IPS-15b (cell line): ENCODE data around the gene HTT-AS.

Source experiments
- H3K27me3 ChIP-seq: one replicate; pipeline ENCODE4 v1.6.1; 2013; ENCODE audit warnings: low read length; ENCODE audit not compliant: control insufficient read depth, insufficient read depth
- H3K36me3 ChIP-seq: one replicate; pipeline ENCODE4 v1.6.1; 2013; ENCODE audit warnings: low read length; ENCODE audit not compliant: control insufficient read depth, insufficient read depth
- H3K4me1 ChIP-seq: one replicate; pipeline ENCODE4 v1.6.1; 2013; ENCODE audit warnings: mild to moderate bottlenecking, low read length; ENCODE audit not compliant: control insufficient read depth, insufficient read depth
- H3K4me3 ChIP-seq: one replicate; pipeline ENCODE4 v1.5.1; 2013; ENCODE audit warnings: low read depth, low read length
- H3K9ac ChIP-seq: one replicate; pipeline ENCODE4 v1.6.1; 2013; ENCODE audit warnings: low read depth, mild to moderate bottlenecking, low read length
- H3K9me3 ChIP-seq: one replicate; pipeline ENCODE4 v1.6.1; 2013; ENCODE audit warnings: mild to moderate bottlenecking, low read length; ENCODE audit not compliant: control insufficient read depth, insufficient read depth

Gene HTT-AS

DNA sequence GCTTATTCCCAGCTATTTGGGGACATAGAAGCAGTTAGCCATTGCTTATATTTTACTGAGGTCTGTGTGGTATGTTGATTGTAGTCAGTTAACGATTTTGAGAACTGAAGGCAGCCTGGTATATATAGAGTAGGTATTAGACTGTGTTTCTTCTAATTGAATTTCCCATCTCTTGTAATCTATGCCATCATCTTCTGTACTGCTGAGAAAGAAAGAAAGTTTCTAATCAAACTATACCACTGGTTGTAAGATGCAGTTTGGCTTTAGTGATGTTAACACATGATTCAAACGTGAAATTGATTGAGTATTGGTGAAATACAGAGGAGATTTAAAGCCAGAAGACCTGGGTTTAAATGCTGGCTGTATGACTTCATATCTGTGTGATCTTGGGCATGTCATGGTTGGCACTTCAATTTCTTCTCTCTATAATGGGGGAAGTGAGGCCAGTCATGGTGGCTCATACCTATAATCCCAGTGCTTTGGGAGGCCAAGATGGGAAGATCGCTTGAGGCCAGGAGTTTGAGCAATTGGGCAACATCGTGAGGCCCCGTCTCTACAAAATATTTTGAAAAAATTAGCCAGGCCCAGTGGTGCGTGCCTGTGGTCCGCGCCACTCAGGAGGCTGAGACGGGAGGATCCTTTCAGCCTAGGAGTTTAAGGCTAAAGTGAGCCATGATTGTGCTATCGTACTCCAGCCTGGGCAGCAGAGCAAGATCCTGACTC, 11.8 kb upstream of the HTT-AS start:
- Histone ChIP-seq H3K9ac (no peak overlapping the region), H3K27me3 (no peaks in the 10 kb centered on the region), H3K9me3 (no peaks in the 10 kb centered on the region), H3K4me3 (no peak overlapping the region), H3K4me1 (no peaks in the 10 kb centered on the region), H3K36me3 (peaks cover 2% of the 10 kb centered on the region)

DNA sequence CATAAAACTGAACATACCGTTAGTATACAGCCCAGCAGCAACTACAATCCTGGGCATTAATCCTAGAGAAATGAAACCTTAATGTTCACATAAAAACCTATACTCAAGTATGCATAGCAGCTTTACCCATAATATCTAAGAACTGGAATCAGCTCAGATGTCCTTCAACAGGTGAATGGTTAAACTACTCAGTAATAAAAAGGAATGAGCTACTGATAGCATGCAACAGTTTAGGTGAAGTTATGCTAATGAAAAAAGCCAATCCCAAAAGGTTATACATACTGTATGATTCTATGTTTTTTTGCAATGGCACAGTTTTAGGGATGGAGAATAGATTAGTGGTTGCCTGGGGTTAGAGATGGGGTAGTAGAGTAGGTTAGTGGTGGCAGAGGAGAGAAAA, 9.4 kb upstream of the HTT-AS start:
- H3K4me3 ChIP-seq = no peak overlapping the region
- peaks cover 2% of the 10 kb centered on the region for H3K36me3 ChIP-seq
- H3K9ac ChIP-seq = no peak overlapping the region
- no peaks in the 10 kb centered on the region for H3K27me3 ChIP-seq
- no peaks in the 10 kb centered on the region for H3K4me1 ChIP-seq
- no peaks in the 10 kb centered on the region for H3K9me3 ChIP-seq

DNA sequence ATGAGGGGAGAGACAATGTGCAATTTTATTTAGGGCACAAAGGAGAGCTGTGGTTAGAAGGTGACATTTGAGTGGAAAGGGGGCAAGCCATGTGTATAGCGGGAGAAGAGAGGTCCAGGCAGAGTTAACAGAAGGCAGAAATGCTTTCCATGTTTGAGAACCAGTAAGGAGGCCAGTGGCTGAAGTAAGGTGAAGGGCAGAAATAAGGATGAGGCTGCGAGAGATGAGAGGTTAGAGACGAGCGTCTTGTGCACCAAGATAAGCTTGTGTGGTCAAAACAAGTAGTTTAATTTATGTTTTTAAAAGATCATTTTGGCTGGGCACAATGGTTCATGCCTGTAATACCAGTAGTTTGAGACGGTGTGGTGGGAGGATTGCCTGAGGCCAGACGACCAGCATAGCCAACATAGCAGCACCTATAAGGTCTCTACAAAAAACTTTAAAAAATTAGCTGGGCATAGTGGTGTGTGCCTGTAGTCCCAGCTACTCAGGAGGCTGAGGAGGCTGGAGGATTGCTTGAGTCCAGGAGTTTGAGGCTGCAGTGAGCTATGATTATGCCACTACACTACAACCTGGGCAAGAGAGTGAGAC, 8.7 kb upstream of the HTT-AS start:
- Histone ChIP-seq H3K4me3 (no peak overlapping the region), H3K4me1 (no peaks in the 10 kb centered on the region)

DNA sequence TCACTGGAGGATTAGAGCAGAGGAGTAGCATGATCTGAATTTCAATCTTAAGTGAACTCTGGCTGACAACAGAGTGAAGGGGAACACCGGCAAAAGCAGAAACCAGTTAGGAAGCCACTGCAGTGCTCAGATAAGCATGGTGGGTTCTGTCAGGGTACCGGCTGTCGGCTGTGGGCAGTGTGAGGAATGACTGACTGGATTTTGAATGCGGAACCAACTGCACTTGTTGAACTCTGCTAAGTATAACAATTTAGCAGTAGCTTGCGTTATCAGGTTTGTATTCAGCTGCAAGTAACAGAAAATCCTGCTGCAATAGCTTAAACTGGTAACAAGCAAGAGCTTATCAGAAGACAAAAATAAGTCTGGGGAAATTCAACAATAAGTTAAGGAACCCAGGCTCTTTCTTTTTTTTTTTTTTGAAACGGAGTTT, 5.4 kb upstream of the HTT-AS start:
- H3K27me3 ChIP-seq = no peaks in the 10 kb centered on the region
- H3K4me1 ChIP-seq = peaks cover 3% of the 10 kb centered on the region
- no peak overlapping the region for H3K4me3 ChIP-seq
- no peak overlapping the region for H3K9ac ChIP-seq
- H3K36me3 ChIP-seq = no peaks in the 10 kb centered on the region
- H3K9me3 ChIP-seq = no peaks in the 10 kb centered on the region

More for the DNA sequence above, 8.7 kb upstream of the HTT-AS start:
- Histone ChIP-seq H3K9ac (no peak overlapping the region), H3K27me3 (no peaks in the 10 kb centered on the region), H3K36me3 (peaks cover 2% of the 10 kb centered on the region), H3K9me3 (no peaks in the 10 kb centered on the region)

DNA sequence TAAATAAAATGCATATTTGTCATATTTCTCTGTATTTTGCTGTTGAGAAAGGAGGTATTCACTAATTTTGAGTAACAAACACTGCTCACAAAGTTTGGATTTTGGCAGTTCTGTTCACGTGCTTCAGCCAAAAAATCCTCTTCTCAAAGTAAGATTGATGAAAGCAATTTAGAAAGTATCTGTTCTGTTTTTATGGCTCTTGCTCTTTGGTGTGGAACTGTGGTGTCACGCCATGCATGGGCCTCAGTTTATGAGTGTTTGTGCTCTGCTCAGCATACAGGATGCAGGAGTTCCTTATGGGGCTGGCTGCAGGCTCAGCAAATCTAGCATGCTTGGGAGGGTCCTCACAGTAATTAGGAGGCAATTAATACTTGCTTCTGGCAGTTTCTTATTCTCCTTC, 3.5 kb upstream of the HTT-AS start:
- peaks cover 3% of the 10 kb centered on the region for H3K4me1 ChIP-seq

DNA sequence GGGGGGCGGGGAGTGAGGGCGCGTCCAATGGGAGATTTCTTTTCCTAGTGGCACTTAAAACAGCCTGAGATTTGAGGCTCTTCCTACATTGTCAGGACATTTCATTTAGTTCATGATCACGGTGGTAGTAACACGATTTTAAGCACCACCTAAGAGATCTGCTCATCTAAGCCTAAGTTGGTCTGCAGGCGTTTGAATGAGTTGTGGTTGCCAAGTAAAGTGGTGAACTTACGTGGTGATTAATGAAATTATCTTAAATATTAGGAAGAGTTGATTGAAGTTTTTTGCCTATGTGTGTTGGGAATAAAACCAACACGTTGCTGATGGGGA, 1.3 kb upstream of the HTT-AS start:
- Histone ChIP-seq H3K9me3 (no peaks in the 10 kb centered on the region), H3K36me3 (no peaks in the 10 kb centered on the region), H3K9ac (peak overlapping the region; percentile 50), H3K27me3 (peaks cover 3% of the 10 kb centered on the region), H3K4me1 (peaks cover 3% of the 10 kb centered on the region), H3K4me3 (peak overlapping the region; percentile 91)

More for the DNA sequence above, 3.5 kb upstream of the HTT-AS start:
- Histone ChIP-seq H3K27me3 (peaks cover 2% of the 10 kb centered on the region), H3K9ac (no peak overlapping the region), H3K4me3 (no peak overlapping the region), H3K36me3 (no peaks in the 10 kb centered on the region), H3K9me3 (no peaks in the 10 kb centered on the region)

DNA sequence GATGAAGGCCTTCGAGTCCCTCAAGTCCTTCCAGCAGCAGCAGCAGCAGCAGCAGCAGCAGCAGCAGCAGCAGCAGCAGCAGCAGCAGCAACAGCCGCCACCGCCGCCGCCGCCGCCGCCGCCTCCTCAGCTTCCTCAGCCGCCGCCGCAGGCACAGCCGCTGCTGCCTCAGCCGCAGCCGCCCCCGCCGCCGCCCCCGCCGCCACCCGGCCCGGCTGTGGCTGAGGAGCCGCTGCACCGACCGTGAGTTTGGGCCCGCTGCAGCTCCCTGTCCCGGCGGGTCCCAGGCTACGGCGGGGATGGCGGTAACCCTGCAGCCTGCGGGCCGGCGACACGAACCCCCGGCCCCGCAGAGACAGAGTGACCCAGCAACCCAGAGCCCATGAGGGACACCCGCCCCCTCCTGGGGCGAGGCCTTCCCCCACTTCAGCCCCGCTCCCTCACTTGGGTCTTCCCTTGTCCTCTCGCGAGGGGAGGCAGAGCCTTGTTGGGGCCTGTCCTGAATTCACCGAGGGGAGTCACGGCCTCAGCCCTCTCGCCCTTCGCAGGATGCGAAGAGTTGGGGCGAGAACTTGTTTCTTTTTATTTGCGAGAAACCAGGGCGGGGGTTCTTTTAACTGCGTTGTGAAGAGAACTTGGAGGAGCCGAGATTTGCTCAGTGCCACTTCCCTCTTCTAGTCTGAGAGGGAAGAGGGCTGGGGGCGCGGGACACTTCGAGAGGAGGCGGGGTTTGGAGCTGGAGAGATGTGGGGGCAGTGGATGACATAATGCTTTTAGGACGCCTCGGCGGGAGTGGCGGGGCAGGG, 711 bp upstream of the HTT-AS start:
- Histone ChIP-seq H3K9ac (peak overlapping the region; percentile 83), H3K36me3 (no peaks in the 10 kb centered on the region), H3K27me3 (peaks cover 3% of the 10 kb centered on the region), H3K4me3 (peak overlapping the region; percentile 95), H3K9me3 (no peaks in the 10 kb centered on the region), H3K4me1 (peaks cover 3% of the 10 kb centered on the region)

DNA sequence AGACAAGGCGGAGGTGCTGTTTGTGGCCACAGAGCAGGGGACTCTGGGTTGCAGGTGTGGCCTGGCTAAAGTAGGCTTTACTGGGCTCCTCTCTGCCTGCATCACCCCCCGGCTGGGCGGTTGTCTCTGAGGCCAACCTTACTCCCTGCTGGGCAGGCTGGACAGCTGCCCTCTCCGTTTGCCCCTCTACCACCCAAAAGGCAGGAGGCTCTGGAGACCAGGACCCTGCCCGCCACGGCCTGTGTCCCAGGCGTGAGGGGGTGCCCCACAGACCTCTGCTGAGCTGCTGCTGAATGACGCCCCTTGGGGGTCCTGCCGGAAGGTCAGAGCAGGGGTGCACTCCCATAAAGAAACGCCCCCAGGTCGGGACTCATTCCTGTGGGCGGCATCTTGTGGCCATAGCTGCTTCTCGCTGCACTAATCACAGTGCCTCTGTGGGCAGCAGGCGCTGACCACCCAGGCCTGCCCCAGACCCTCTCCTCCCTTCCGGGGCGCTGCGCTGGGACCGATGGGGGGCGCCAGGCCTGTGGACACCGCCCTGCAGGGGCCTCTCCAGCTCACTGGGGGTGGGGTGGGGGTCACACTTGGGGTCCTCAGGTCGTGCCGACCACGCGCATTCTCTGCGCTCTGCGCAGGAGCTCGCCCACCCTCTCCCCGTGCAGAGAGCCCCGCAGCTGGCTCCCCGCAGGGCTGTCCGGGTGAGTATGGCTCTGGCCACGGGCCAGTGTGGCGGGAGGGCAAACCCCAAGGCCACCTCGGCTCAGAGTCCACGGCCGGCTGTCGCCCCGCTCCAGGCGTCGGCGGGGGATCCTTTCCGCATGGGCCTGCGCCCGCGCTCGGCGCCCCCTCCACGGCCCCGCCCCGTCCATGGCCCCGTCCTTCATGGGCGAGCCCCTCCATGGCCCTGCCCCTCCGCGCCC, 920 bp downstream of the HTT-AS start:
- H3K9me3 ChIP-seq = no peaks in the 10 kb centered on the region
- peak overlapping the region; percentile 75 for H3K4me3 ChIP-seq
- no peaks in the 10 kb centered on the region for H3K36me3 ChIP-seq
- H3K9ac ChIP-seq = peak overlapping the region; percentile 73
- peaks cover 3% of the 10 kb centered on the region for H3K27me3 ChIP-seq
- H3K4me1 ChIP-seq = peaks cover 3% of the 10 kb centered on the region

DNA sequence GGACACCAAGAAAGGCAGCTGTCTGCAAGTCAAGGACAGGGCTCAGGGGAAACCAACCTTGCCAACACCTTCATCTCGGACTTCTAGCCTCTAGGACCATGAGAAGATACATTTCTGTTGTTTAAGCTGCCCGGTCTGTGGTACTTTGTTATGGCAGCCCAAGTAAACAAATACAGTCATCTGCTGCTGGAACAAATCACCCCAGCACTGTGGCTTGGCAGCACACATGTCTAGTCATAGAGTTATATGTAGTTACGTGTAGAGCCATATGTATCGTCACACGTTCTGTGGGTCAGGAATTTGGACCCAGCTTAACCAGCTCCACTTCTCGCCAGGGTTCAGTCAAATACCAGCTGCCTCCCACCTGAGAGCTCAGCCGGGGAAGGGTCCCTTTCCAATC, 2.5 kb downstream of the HTT-AS start:
- H3K4me1 ChIP-seq = peaks cover 3% of the 10 kb centered on the region
- H3K4me3 ChIP-seq = no peak overlapping the region
- peaks cover 3% of the 10 kb centered on the region for H3K27me3 ChIP-seq
- H3K36me3 ChIP-seq = no peaks in the 10 kb centered on the region
- no peak overlapping the region for H3K9ac ChIP-seq
- H3K9me3 ChIP-seq = no peaks in the 10 kb centered on the region

DNA sequence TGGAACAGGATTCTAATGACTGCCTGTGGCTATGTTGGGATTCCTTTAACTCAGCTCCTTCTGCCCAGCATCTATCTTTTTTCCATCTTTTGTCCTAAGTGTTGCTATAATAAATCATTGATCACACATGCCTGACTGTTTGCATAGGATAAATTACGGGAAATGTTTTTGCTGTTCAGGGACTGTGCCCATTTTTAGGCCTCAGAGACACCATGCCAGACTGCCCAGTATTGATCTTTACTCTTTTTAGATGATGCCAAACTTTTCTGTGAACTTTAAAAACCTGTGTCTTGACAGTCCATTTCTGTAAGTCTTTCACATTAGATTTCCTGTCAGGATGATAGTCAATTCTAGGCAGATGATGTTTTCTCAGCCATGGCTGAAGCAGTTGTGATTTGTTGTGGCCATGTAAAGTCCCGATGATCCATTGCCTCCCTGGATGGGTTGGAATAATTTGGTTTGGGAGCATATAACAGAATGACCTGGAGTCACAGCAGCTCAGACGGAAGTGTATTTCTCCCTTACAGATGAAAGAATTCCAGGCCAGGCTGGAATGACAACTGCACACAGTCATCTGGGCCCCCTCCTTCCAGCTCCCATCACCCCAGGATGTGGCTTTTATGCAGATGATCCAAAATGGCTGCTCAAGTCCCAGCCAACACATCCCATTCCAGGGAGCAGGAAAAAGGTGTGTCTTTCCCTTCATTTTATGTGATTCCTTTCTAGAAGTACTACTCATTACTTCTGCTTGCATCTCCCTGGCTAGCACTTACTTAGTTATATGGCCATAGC, 3.4 kb downstream of the HTT-AS start:
- Histone ChIP-seq H3K9ac (no peak overlapping the region), H3K27me3 (peaks cover 3% of the 10 kb centered on the region), H3K36me3 (no peaks in the 10 kb centered on the region), H3K9me3 (no peaks in the 10 kb centered on the region), H3K4me1 (no peaks in the 10 kb centered on the region), H3K4me3 (no peak overlapping the region)
